Lower lobe of right lung (tissue), 2 donors: ENCODE data around the gene CDH26. TPM values are rescaled to one million over a fixed set of nuclear protein-coding genes. Genes with fewer than 3 reads are reported as not detected.

Experiments
- ATAC-seq, 2 donors: fragments of 200-7000 bp; cut with Tn5 transposase; one replicate each; pipeline ENCODE4 v1.9.1; 2020 to 2022; ENCODE audit warnings: mild to moderate bottlenecking in 2 of 2, moderate library complexity in 2 of 2
- DNase-seq: peaks from one replicate; pipeline ENCODE4 v3.0.0-alpha.2; 2020
- H3K27ac ChIP-seq: fragments of 200-600 bp; one replicate; pipeline ENCODE4 v1.8.0; 2022
- H3K27me3 ChIP-seq: fragments of 200-600 bp; one replicate; pipeline ENCODE4 v1.8.0; 2022; ENCODE audit warnings: low read depth
- H3K36me3 ChIP-seq: fragments of 200-600 bp; one replicate; pipeline ENCODE4 v1.8.0; 2022; ENCODE audit warnings: mild to moderate bottlenecking
- H3K4me1 ChIP-seq: fragments of 200-600 bp; one replicate; pipeline ENCODE4 v1.8.0; 2022
- H3K4me3 ChIP-seq: fragments of 200-600 bp; one replicate; pipeline ENCODE4 v1.8.0; 2022; ENCODE audit warnings: mild to moderate bottlenecking
- H3K9me3 ChIP-seq: fragments of 200-600 bp; one replicate; pipeline ENCODE4 v1.8.0; 2022
- intact Hi-C: fragments of 100-400 bp; cut with DNase I; formaldehyde crosslinking; loops from one replicate; pipeline ENCODE4 v1.11.0; 2022
- total RNA-seq: library from RNA; stranded (reverse); fragmentation: NEBNext Ultra II Directional; extraction: Animal tissue kit (Norgen Biotek cat#: 25700); gene quantifications from one replicate; pipeline ENCODE4 v1.2.1, GENCODE V29; 2021
- TF ChIP-seq, protein P1 (sequence below): fragments of 200-600 bp; IDR thresholded peaks from one replicate; pipeline ENCODE4 v1.8.0; 2022; ENCODE audit warnings: antibody characterized with exemption, mild to moderate bottlenecking
- donor health status: DM: no; HTN: yes; CAD: no; lungs with severe emphysema.

The CDH26 gene
- total RNA-seq, 1 donor from 2014 or later = 8.4 TPM

DNA sequence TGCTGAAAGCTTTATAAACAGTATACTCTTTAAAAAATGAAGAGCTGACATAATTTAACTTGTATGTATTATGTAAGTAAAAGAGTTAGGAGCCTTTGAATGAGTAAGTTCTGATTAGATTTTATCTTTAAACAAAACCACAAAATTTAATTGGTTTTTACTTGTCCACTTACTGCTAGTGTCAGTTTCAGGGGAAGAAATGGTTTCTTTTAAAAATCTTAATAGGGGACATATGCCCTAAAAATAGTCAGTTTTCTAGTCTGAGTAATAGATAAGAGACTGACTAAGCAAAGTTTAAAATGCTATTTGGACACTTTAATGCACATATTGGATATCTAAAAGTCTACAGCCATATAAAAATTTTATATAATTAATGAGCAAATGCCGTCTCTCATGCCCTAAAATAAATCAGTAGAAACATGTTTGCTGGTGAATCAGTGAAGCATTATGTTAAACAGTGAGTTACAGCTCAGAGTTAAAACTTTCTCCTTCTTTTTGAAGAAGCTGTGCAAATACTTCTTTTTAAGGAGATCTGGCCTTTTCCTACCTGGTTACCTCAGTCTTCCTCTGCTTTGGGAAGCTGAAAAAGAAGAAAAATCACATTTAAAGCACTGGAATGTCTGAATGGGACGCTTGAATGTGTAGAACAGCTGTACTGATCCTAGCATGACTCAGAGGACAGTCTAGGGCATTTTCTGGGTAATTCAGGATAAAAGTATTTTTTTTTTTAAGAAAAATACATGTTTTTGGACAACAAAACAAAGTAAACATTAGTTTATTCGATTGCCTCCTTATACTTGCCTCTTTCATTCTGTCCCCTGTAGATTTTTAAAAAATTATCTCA, 55.3 kb downstream of the CDH26 start:
- Histone ChIP-seq H3K9me3 (peaks cover 9% of the 10 kb centered on the region), H3K36me3 (no peaks in the 10 kb centered on the region), H3K27me3 (no peaks in the 10 kb centered on the region), H3K4me3 (no peak overlapping the region), H3K4me1 (no peaks in the 10 kb centered on the region), H3K27ac (no peak overlapping the region)
- ATAC-seq (no peak), DNase-seq (no peak)
- TF ChIP-seq, protein P1, sequence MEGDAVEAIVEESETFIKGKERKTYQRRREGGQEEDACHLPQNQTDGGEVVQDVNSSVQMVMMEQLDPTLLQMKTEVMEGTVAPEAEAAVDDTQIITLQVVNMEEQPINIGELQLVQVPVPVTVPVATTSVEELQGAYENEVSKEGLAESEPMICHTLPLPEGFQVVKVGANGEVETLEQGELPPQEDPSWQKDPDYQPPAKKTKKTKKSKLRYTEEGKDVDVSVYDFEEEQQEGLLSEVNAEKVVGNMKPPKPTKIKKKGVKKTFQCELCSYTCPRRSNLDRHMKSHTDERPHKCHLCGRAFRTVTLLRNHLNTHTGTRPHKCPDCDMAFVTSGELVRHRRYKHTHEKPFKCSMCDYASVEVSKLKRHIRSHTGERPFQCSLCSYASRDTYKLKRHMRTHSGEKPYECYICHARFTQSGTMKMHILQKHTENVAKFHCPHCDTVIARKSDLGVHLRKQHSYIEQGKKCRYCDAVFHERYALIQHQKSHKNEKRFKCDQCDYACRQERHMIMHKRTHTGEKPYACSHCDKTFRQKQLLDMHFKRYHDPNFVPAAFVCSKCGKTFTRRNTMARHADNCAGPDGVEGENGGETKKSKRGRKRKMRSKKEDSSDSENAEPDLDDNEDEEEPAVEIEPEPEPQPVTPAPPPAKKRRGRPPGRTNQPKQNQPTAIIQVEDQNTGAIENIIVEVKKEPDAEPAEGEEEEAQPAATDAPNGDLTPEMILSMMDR = no peak
- intact Hi-C loops = no loop called here

DNA sequence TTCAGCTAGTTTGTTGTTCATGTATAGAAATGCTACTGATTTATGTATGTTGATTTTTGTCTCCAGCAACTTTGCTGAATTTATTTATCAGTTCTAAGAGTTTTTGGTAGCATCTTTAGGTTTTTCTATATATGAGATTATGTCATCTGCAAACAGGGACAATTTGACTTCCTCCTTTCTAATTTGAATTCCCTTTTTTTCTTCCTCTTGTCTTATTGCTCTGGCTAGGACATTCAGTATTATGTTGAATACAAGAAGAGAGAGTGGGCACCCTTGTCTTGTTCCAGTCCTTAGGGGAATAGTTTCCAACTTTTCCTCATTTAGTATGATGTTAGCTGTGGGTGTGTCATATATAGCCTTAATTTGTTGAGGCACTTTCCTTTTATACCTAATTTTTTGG, 58.2 kb downstream of the CDH26 start:
- no peak overlapping the region for H3K27ac ChIP-seq
- DNase-seq (no peak), ATAC-seq (no peak)
- H3K4me1 ChIP-seq = no peaks in the 10 kb centered on the region
- H3K9me3 ChIP-seq = peaks cover 9% of the 10 kb centered on the region
- no peak overlapping the region for H3K4me3 ChIP-seq
- intact Hi-C loops = no loop called here
- H3K27me3 ChIP-seq = no peaks in the 10 kb centered on the region
- TF ChIP-seq, protein P1 = no peak
- H3K36me3 ChIP-seq = no peaks in the 10 kb centered on the region

DNA sequence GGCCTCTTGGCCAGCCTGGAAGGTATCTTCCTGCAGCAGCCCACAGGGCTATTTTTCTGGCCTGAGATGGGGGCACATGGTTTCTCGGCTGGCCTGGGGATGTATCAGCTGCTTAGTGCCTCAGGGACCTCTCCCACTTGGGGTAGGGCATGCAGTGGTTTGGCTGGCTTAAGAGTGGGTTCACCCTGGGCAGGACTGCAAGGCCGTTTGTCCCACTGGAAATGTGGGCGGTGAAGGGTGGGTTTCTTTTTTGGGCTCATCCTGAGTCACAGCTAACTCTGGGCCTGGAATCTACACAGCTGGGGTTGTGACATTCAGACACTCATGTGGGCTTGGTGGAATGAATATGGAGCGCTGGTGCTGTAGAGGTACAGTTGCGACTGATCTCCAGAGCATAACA, 62.0 kb downstream of the CDH26 start:
- no peak for ATAC-seq
- H3K27ac ChIP-seq = no peak overlapping the region
- intact Hi-C loops = no loop called here

DNA sequence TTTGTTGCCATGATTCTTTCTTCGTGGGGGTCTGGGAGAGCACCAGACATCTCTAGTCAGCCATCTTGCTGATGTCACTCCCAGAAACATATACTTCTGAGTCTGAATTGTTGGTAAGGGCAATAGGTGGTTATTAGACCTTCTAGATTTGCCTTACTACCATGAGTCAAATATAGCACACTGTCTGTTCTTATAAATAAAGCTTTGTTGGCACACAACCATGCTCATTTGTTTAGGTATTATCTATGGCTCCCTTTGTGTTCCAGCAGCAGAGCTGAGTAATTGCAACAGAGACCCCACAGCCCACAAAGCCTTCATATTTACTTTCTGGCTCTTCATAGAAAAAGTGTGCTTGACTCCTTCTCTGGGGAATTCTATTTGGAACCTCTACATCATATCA, 62.9 kb downstream of the CDH26 start:
- no peak for ATAC-seq
- TF ChIP-seq, protein P1 = no peak
- intact Hi-C loops = no loop called here

More for the DNA sequence above, 62.0 kb downstream of the CDH26 start:
- Histone ChIP-seq H3K4me1 (no peaks in the 10 kb centered on the region), H3K4me3 (no peak overlapping the region), H3K27me3 (no peaks in the 10 kb centered on the region), H3K9me3 (peaks cover 9% of the 10 kb centered on the region), H3K36me3 (no peaks in the 10 kb centered on the region)
- no peak for DNase-seq
- TF ChIP-seq, protein P1 = no peak

DNA sequence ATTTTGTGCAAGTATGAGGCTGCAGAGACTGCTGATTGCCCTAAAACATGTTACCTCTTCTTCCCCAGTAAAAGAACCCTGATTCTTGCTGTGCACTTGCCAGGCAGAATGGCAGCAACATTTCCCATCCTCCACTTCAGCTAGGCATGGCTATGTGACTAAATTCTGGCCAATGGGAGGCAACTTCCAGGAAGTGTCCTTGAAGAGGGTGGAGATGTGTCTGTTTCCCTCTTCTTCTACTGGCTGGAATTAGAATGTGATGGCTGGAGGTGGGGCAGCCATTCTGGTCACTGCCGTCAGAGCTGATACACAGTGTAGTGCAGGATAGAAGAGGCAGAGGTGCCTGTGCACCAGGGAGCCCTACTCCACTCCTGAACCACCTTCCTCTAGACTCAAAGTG, 64.6 kb downstream of the CDH26 start:
- Histone ChIP-seq H3K4me1 (no peaks in the 10 kb centered on the region), H3K27ac (no peak overlapping the region), H3K4me3 (no peak overlapping the region), H3K9me3 (no peaks in the 10 kb centered on the region), H3K27me3 (no peaks in the 10 kb centered on the region), H3K36me3 (no peaks in the 10 kb centered on the region)
- TF ChIP-seq, protein P1 = no peak
- ATAC-seq (no peak), DNase-seq (no peak)
- intact Hi-C loops = no loop called here

More for the DNA sequence above, 62.9 kb downstream of the CDH26 start:
- DNase-seq = no peak
- no peaks in the 10 kb centered on the region for H3K36me3 ChIP-seq
- H3K27ac ChIP-seq = no peak overlapping the region
- H3K27me3 ChIP-seq = no peaks in the 10 kb centered on the region
- peaks cover 4% of the 10 kb centered on the region for H3K9me3 ChIP-seq
- H3K4me3 ChIP-seq = no peak overlapping the region
- no peaks in the 10 kb centered on the region for H3K4me1 ChIP-seq
